Testis (tissue), 3 donors: ENCODE measurements around the gene CFAP97D2. TPM values are rescaled to one million over a fixed set of nuclear protein-coding genes. Genes with fewer than 3 reads are reported as not detected.
"Not testable (repeated sequence)": the region's sequence is repeated elsewhere in the genome, so short reads cannot be mapped to it uniquely, and the experiment has no call there.

Experiments
- DNase-seq: peaks from one replicate; pipeline ENCODE4 v3.0.0-alpha.2; 2019
- H3K27ac ChIP-seq, 2 donors: fragments of 200-600 bp; sonication (generic); one replicate each; pipeline ENCODE4 v1.5.1; 2019
- H3K27me3 ChIP-seq: fragments of 200-600 bp; sonication (generic); one replicate; pipeline ENCODE4 v1.5.1; 2019
- H3K36me3 ChIP-seq: fragments of 200-600 bp; sonication (generic); one replicate; pipeline ENCODE4 v1.5.1; 2017; ENCODE audit warnings: low read depth; ENCODE audit errors: missing control alignments
- H3K4me1 ChIP-seq: fragments of 200-600 bp; sonication (generic); one replicate; pipeline ENCODE4 v1.5.1; 2019
- H3K4me3 ChIP-seq, 2 donors: fragments of 200-600 bp; sonication (generic); one replicate each; pipeline ENCODE4 v1.5.1; 2017 to 2019
- H3K9me3 ChIP-seq: fragments of 200-600 bp; sonication (generic); one replicate; pipeline ENCODE4 v1.5.1; 2017
- CTCF ChIP-seq, 3 experiments: fragments of 450-650 bp in 2 of 3; fragments of 200-600 bp in 1 of 3; sonication (generic) in 1 of 3; IDR thresholded peaks; one replicate each; pipeline ENCODE4 v1.5.1; 2016 to 2019; ENCODE audit warnings: antibody characterized with exemption in 3 of 3, mild to moderate bottlenecking in 2 of 3, moderate library complexity in 1 of 3
- POLR2A ChIP-seq: fragments of 450-650 bp; IDR thresholded peaks from one replicate; pipeline ENCODE4 v1.6.1; 2017; ENCODE audit warnings: antibody characterized with exemption, mild to moderate bottlenecking, moderate library complexity
- WGBS, 2 donors: methylation state at CpG; one replicate each; pipeline ENCODE4 v1.1.5; 2018; 5-methylcytosine and 5-hydroxymethylcytosine counted together
- intact Hi-C: fragments of 100-400 bp; cut with DNase I; formaldehyde crosslinking; loops from one replicate; pipeline ENCODE4 v1.15.1; 2023; ENCODE audit warnings: low total_unique reads
- polyA plus RNA-seq: library from polyadenylated mRNA; stranded (reverse); fragments of 350-450 nt; fragmentation: Illumina TruSeq; extraction: RNeasy Lipid Tissue Mini Kit (QIAGEN cat#74804); gene quantifications from one replicate; pipeline ENCODE4 v1.2.3, GENCODE V29; 2014; ENCODE audit warnings: low read depth, low replicate concordance; ENCODE audit not compliant: insufficient read depth
- total RNA-seq, 2 donors: library from RNA; depleted of rRNA; stranded (reverse); fragments of >200 nt; gene quantifications; one replicate each; pipeline ENCODE4 v1.2.3, GENCODE V29; 2016

Gene CFAP97D2
- total and polyA plus RNA-seq, 3 donors from 2014 or later, result 1.5 to 2.7 (median 2.3) TPM

- no peak for TF ChIP-seq CTCF (IDR thresholded peaks at IDR 0.05)
- TF ChIP-seq POLR2A, result no peak
- DNase-seq, result no peak
- no peaks in the 10 kb centered on the region for H3K27me3 ChIP-seq
- intact Hi-C loops, result no loop called here
- no peaks in the 10 kb centered on the region for H3K9me3 ChIP-seq
- no peak overlapping the region for H3K4me3 ChIP-seq
- no peaks in the 10 kb centered on the region for H3K36me3 ChIP-seq
- H3K27ac ChIP-seq, result no peak overlapping the region
- 52% methylated on average over 5 of the region's 5 CpGs for WGBS, 2 donors
- H3K4me1 ChIP-seq, result no peaks in the 10 kb centered on the region
These were observed 17.6 kb downstream of the CFAP97D2 start for GRCh38 chr13:114196629-114197028.

GRCh38 chr13:114198556-114198955 lies 19.5 kb downstream of the CFAP97D2 start:
- Histone ChIP-seq H3K27me3 (no peaks in the 10 kb centered on the region), H3K9me3 (no peaks in the 10 kb centered on the region), H3K36me3 (no peaks in the 10 kb centered on the region), H3K27ac (no peak overlapping the region), H3K4me3 (no peak overlapping the region), H3K4me1 (no peaks in the 10 kb centered on the region)
- no peak for TF ChIP-seq CTCF (IDR thresholded peaks at IDR 0.05)
- TF ChIP-seq POLR2A, result no peak
- intact Hi-C loops, result no loop called here
- DNase-seq, result no peak
- 73 to 79% methylated on average over 14 to 16 of the region's 47 CpGs for WGBS, 2 donors

- H3K4me1 ChIP-seq, H3K9me3 ChIP-seq, H3K36me3 ChIP-seq, intact Hi-C loops, H3K27ac ChIP-seq, H3K27me3 ChIP-seq, DNase-seq: not testable (repeated sequence)
- 43% methylated on average over 50 of the region's 75 CpGs; no CpG with 5 or more reads in 1 of the 2 donors for WGBS, 2 donors
- H3K4me3 ChIP-seq, result peak overlapping the region; percentile 26 to 47
These were observed 20.5 kb downstream of the CFAP97D2 start for GRCh38 chr13:114199526-114199925.

GRCh38 chr13:114199954-114200353 lies 20.9 kb downstream of the CFAP97D2 start:
- DNase-seq, result no peak
- H3K36me3 ChIP-seq, result no peaks in the 10 kb centered on the region
- TF ChIP-seq POLR2A, result no peak
- no peak for TF ChIP-seq CTCF (IDR thresholded peaks at IDR 0.05)
- no peaks in the 10 kb centered on the region for H3K4me1 ChIP-seq
- no peaks in the 10 kb centered on the region for H3K27me3 ChIP-seq
- 18 to 49% methylated on average over 17 to 31 of the region's 42 CpGs for WGBS, 2 donors
- no peaks in the 10 kb centered on the region for H3K9me3 ChIP-seq
- H3K4me3 ChIP-seq, result peak overlapping the region; percentile 26 to 47
- H3K27ac ChIP-seq, result no peak overlapping the region
- intact Hi-C loops, result no loop called here

- TF ChIP-seq CTCF (IDR thresholded peaks at IDR 0.05) (no peak), POLR2A (no peak)
- no peak for DNase-seq
- no peaks in the 10 kb centered on the region for H3K36me3 ChIP-seq
- WGBS, 2 donors, result 22 to 23% methylated on average over 11 to 18 of the region's 18 CpGs
- intact Hi-C loops, result no loop called here
- no peak overlapping the region for H3K27ac ChIP-seq
- H3K27me3 ChIP-seq, result no peaks in the 10 kb centered on the region
- H3K4me3 ChIP-seq, result peak overlapping the region; percentile 26 to 47
- no peaks in the 10 kb centered on the region for H3K9me3 ChIP-seq
- H3K4me1 ChIP-seq, result no peaks in the 10 kb centered on the region
These were observed 21.4 kb downstream of the CFAP97D2 start for GRCh38 chr13:114200399-114200911.
